Measurements from ENCODE around the gene PRPF40A. TPM values are rescaled to one million over a fixed set of nuclear protein-coding genes. Genes with fewer than 3 reads are reported as not detected.

PRPF40A gene
- total and polyA plus RNA-seq, 8 donors: 8.7 to 44.7 (median 26.1) TPM

DNA sequence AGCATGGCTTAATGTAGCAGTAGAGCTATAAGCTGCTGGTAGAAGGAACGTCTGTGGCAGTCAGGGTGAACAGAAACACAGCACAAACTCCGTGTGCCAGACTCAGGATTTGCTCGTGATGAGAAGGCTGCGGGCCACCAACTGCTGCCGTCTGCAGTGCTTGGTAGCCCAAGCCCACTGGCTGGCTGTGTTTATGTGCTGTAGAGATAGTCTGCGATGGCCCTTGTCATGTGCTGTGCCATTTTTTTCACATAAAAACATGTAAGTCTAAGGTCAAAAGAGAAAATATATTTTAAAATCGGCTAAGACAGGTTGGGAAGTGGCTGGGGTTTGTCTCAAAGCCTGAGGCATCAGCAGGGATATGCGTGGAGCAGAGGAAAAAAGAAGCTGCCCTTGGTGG is 78.7 kb downstream of the PRPF40A start:
- FAIRE-seq (no peak), DNase-seq (no peak), ATAC-seq (no peak)
- Histone ChIP-seq H3K4me1 (no peaks in the 10 kb centered on the region), H3K27ac (no peak overlapping the region), H3K36me3 (peaks cover 0 to 6% (median 0%) of the 10 kb centered on the region in 3 donors), H3K27me3 (no peaks in the 10 kb centered on the region), H3K4me3 (no peak overlapping the region), H3K9me3 (no peaks in the 10 kb centered on the region)
- TF ChIP-seq, protein P1, sequence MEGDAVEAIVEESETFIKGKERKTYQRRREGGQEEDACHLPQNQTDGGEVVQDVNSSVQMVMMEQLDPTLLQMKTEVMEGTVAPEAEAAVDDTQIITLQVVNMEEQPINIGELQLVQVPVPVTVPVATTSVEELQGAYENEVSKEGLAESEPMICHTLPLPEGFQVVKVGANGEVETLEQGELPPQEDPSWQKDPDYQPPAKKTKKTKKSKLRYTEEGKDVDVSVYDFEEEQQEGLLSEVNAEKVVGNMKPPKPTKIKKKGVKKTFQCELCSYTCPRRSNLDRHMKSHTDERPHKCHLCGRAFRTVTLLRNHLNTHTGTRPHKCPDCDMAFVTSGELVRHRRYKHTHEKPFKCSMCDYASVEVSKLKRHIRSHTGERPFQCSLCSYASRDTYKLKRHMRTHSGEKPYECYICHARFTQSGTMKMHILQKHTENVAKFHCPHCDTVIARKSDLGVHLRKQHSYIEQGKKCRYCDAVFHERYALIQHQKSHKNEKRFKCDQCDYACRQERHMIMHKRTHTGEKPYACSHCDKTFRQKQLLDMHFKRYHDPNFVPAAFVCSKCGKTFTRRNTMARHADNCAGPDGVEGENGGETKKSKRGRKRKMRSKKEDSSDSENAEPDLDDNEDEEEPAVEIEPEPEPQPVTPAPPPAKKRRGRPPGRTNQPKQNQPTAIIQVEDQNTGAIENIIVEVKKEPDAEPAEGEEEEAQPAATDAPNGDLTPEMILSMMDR (IDR thresholded peaks at IDR 0.05): no peak
- WGBS, 2 donors: 59 to 65% methylated on average over 8 of the region's 8 CpGs
- intact Hi-C loops (cut with DNase I): loop anchor here (5.0 to 10.0 kb wide), 3 partner anchors 451 to 604 kb away; no protein-coding TSS in a partner anchor

DNA sequence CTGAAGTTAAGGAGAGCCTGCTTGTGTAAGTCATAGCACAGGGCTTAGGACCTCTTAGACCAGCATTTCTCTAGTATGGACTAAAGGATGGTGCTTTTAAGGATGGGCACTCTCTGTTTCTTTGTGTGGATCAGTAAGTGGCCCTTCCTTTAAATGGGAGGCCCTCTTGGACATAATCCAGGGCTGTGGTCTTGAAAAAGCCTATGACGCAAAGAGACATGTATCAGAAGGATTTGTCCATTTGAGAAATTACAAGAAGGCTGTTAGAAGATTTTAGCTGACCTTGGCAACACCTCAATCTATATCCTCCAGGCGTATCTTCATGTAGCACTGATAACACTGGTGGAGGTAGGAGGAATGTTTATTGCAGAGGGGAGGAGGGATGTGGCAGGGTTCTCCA is 79.2 kb downstream of the PRPF40A start:
- Histone ChIP-seq H3K27ac (no peak overlapping the region), H3K36me3 (peaks cover 0 to 6% (median 0%) of the 10 kb centered on the region in 3 donors), H3K4me1 (no peaks in the 10 kb centered on the region), H3K4me3 (no peak overlapping the region), H3K9me3 (no peaks in the 10 kb centered on the region), H3K27me3 (no peaks in the 10 kb centered on the region)
- no peak for DNase-seq
- TF ChIP-seq, protein P1 (IDR thresholded peaks at IDR 0.05): no peak
- no peak for ATAC-seq
- 71 to 82% methylated on average over 2 of the region's 2 CpGs for WGBS, 2 donors
- intact Hi-C loops (cut with DNase I): loop anchor here (5.0 to 10.0 kb wide), 3 partner anchors 451 to 603 kb away; no protein-coding TSS in a partner anchor
- no peak for FAIRE-seq

DNA sequence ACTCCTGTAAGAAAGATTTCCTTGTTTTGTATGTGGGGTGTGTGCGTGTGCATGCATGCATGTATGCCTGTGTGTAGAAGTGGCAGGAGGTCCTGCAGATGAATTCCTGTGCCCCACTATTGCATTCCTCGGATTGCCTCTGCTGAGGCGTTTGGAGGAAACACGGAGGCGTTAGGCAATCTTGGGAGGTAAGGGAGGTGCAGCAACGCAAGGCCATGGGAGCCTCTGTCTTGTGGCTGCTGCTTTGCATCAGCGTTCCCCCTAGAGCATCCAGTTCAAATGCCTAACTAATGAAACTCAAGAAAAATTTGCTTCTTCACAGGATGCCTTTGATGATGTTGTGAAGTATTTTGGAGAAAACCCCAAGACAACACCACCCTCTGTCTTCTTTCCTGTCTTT is 80.0 kb downstream of the PRPF40A start:
- ATAC-seq: no peak
- peaks cover 0 to 6% (median 0%) of the 10 kb centered on the region in 3 donors for H3K36me3 ChIP-seq
- no peaks in the 10 kb centered on the region for H3K27me3 ChIP-seq
- TF ChIP-seq, protein P1 (IDR thresholded peaks at IDR 0.05): no peak
- no peaks in the 10 kb centered on the region for H3K9me3 ChIP-seq
- no peak for FAIRE-seq
- 76 to 79% methylated on average over 7 of the region's 7 CpGs for WGBS, 2 donors
- H3K27ac ChIP-seq: no peak overlapping the region
- no peak for DNase-seq
- H3K4me1 ChIP-seq: no peaks in the 10 kb centered on the region
- no peak overlapping the region for H3K4me3 ChIP-seq
- intact Hi-C loops (cut with DNase I): loop anchor here (5.0 to 10.0 kb wide), 3 partner anchors 450 to 602 kb away; no protein-coding TSS in a partner anchor

DNA sequence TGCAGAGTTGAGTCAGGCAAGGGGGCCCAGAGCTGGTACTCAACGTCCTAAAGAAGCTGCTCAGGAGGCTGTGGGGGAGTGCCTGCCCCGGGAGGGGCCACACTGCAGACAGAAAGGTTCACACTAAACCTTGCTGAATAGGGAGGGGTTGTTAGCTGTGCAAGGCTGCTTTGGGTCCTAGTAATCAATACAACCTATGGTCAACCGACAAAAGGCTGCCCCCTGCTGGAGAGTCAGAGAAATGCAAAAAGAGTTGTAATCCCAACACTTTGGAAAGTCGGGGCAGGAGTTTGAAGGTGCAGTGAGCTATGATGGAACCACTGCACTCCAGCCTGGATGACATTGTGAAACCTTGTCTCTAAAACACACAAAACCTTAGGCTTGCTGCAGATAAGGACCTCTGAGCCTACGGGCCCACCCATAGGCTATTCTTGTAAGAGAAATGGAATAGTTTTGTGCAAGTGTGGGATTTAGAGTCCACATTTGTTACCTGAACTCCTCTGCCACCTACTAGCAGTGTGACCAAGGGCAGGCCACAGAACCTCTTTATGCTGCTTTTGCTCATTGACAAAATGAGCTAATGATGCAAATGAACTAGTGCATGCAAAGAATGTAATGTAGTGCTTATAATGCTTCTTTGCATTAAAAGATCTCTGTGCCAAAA is 81.5 kb downstream of the PRPF40A start:
- WGBS, 2 donors: 14 to 15% methylated on average over 5 of the region's 5 CpGs
- Histone ChIP-seq H3K9me3 (no peaks in the 10 kb centered on the region), H3K36me3 (peaks cover 0 to under 1% (median 0%) of the 10 kb centered on the region in 3 donors), H3K4me1 (no peaks in the 10 kb centered on the region), H3K4me3 (no peak overlapping the region), H3K27me3 (no peaks in the 10 kb centered on the region), H3K27ac (no peak overlapping the region)
- DNase-seq (peak in 5 of 6 donors; percentile 30 to 75 (median 62)), ATAC-seq (peak; percentile 72 to 93 (median 84)), FAIRE-seq (no peak)
- intact Hi-C loops (cut with DNase I): loop anchor here (5.0 to 10.0 kb wide), 3 partner anchors 448 to 601 kb away; no protein-coding TSS in a partner anchor
- TF ChIP-seq, protein P1 (IDR thresholded peaks at IDR 0.05): peak; percentile 78 to 88 (median 83)

DNA sequence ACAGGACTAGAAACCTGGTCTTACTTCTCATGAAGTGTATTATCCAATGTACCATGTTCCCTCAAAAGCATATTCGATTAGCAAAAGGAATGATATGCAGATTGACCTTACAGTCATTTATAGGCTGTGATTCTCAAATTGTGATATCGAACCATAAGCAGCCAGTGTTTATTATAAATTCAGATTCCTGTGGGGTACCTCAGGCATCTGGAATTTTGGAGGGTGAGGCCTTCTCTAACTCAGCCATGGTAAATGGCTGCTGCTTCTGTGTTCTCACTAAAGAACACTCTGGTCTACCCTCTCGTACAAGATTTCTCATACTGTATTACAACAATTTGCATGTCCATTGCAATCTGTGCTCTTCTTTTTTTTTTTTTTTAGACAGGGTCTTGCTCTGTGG is 84.5 kb downstream of the PRPF40A start:
- intact Hi-C loops (cut with DNase I): loop anchor here (10.0 kb wide), 2 partner anchors 448 to 598 kb away; no protein-coding TSS in a partner anchor
- peaks cover 0 to 4% (median 0%) of the 10 kb centered on the region in 3 donors for H3K36me3 ChIP-seq
- FAIRE-seq (no peak), ATAC-seq (no peak), DNase-seq (no peak)
- TF ChIP-seq, protein P1 (IDR thresholded peaks at IDR 0.05): no peak
- no peaks in the 10 kb centered on the region for H3K4me1 ChIP-seq
- H3K9me3 ChIP-seq: no peaks in the 10 kb centered on the region
- no peaks in the 10 kb centered on the region for H3K27me3 ChIP-seq
- H3K4me3 ChIP-seq: no peak overlapping the region
- H3K27ac ChIP-seq: no peak overlapping the region
- WGBS, 2 donors: 82 to 84% methylated on average over 3 of the region's 3 CpGs
